A549 treated with ZK216348 at 1 μM for 4 hours (cell line): Measurements from ENCODE around the gene SPINDOC. TPM values are rescaled to one million over a fixed set of nuclear protein-coding genes. Genes with fewer than 3 reads are reported as not detected.

Experiments used
- total RNA-seq: library from RNA; stranded (reverse); fragments of 200-300 nt; extraction: Qiagen RNA extraction; gene quantifications from 5 replicates; pipeline ENCODE4 v1.2.3, GENCODE V29; 2022; ENCODE audit warnings: low read depth

Gene SPINDOC
- 32.2 to 59.0 TPM (median 48.7 TPM) in 5 replicates for total RNA-seq

GRCh38 chr11:63813035-63813562 is at the start of gene SPINDOC:
Gene SPINDOC (plus strand): TSS chr11:63813456. CDS start chr11:63813687, 231 bp downstream.

GRCh38 chr11:63768237-63769041 is 44.8 kb upstream of the SPINDOC start, which contains the start of gene ZFTA:
Gene ZFTA (minus strand): TSS chr11:63768775. CDS start chr11:63768622, 153 bp downstream.

GRCh38 chr11:63838678-63839507 is 25.6 kb downstream of the SPINDOC start, which contains the start of gene MARK2:
Gene MARK2 (plus strand): TSS chr11:63839110. CDS start chr11:63839507, 397 bp downstream.

Other genes starting within 250 kb of the SPINDOC start
- gene PLAAT3, start 199.0 kb upstream of the SPINDOC start, total RNA-seq, result 48.5 to 62.0 TPM (median 58.9 TPM) in 5 replicates
- gene ATL3, start 142.1 kb upstream of the SPINDOC start, total RNA-seq, result 29.2 to 37.1 TPM (median 34.1 TPM) in 5 replicates
- gene RTN3, start 132.0 kb upstream of the SPINDOC start, total RNA-seq, result 89.7 to 123 TPM (median 108 TPM) in 5 replicates
- gene ZFTA, start 44.7 kb upstream of the SPINDOC start, total RNA-seq, result 4.4 to 8.5 TPM (median 6.8 TPM) in 5 replicates
- gene MARK2, start 25.7 kb downstream of the SPINDOC start, total RNA-seq, result 21.4 to 27.9 TPM (median 26.3 TPM) in 5 replicates
- gene RCOR2, start 103.7 kb downstream of the SPINDOC start, total RNA-seq, result 0.64 to 1.0 TPM (median 0.95 TPM) in 5 replicates
- 11.9 to 17.9 TPM (median 15.4 TPM) in 5 replicates for gene NAA40, start 125.5 kb downstream of the SPINDOC start, total RNA-seq
- 466 to 1,036 TPM (median 955 TPM) in 5 replicates for gene COX8A, start 161.2 kb downstream of the SPINDOC start, total RNA-seq
- 88.2 to 125 TPM (median 122 TPM) in 5 replicates for gene OTUB1, start 173.0 kb downstream of the SPINDOC start, total RNA-seq
- gene FLRT1, start 222.5 kb downstream of the SPINDOC start, total RNA-seq, result 0.06 TPM in 1 of 5 replicates, not detected in the others